ENCODE measurements around the gene NELL1. TPM values are rescaled to one million over a fixed set of nuclear protein-coding genes. Genes with fewer than 3 reads are reported as not detected.

Gene NELL1
- total RNA-seq, 1 experiment from 2014 or later: 0.22 TPM

GRCh38 chr11:21398195-21398594 is 728.8 kb downstream of the NELL1 start:
- Mint-ChIP-seq H3K27me3 (ENCODE audit: low read depth) (no peaks in the 10 kb centered on the region), H3K36me3 (ENCODE audit: insufficient read depth in 1 of 3, low read depth in 3 of 3) (no peaks in the 10 kb centered on the region), H3K27ac (no peak overlapping the region), H3K9me3 (no peaks in the 10 kb centered on the region), H3K4me3 (no peak overlapping the region), H3K4me1 (peaks cover 0 to 4% of the 10 kb centered on the region in 2 experiments; a peak in 1 of 4 replicates)
- no peak overlapping the region for H2BK20ac ChIP-seq (ENCODE audit: low read depth, low read length, poor library complexity, severe bottlenecking)
- H4K20me1 ChIP-seq (ENCODE audit: control insufficient read depth, insufficient read depth, insufficient read length): no peaks in the 10 kb centered on the region
- TF ChIP-seq CTCF (conservative IDR thresholded peaks at IDR 0.05): no peak
- no peak for DNase-seq
- no CpG with 5 or more reads among the region's 3 CpGs for WGBS (ENCODE audit: extremely low coverage, insufficient read length, low lambda C conversion rate)
- no peaks in the 10 kb centered on the region for H3K79me1 ChIP-seq (ENCODE audit: insufficient read depth, low read depth, low read length, poor library complexity, severe bottlenecking)
- no peak overlapping the region for H3K14ac ChIP-seq (ENCODE audit: insufficient read depth, low read length)
- no peak overlapping the region for H3K4ac ChIP-seq (ENCODE audit: low read depth, low read length)
- no peak overlapping the region for H2BK120ac ChIP-seq (ENCODE audit: low read depth, low read length, poor library complexity, severe bottlenecking)
- H2AK5ac ChIP-seq (ENCODE audit: insufficient read length, low read length): no peak overlapping the region
- no peak overlapping the region for H2AFZ ChIP-seq (ENCODE audit: low read length)
- H3K18ac ChIP-seq (ENCODE audit: insufficient read length, low read depth, low read length): no peak overlapping the region
- no peak overlapping the region for H2BK5ac ChIP-seq (ENCODE audit: insufficient read length, low read length)
- no peak overlapping the region for H2BK15ac ChIP-seq (ENCODE audit: low read depth, low read length)
- H3T11ph ChIP-seq (ENCODE audit: low read length): no peak overlapping the region
- no peak overlapping the region for H4K8ac ChIP-seq (replicated peaks; ENCODE audit: insufficient read length, low read depth, low read length)
- no peak overlapping the region for H3K27ac ChIP-seq (ENCODE audit: insufficient read length, low read depth, low read length)
- H3K9me3 ChIP-seq (ENCODE audit: control insufficient read depth, low read depth, low read length): no peaks in the 10 kb centered on the region
- no peaks in the 10 kb centered on the region for H3K79me2 ChIP-seq (ENCODE audit: insufficient read depth, low read length)
- H3K23me2 ChIP-seq (ENCODE audit: insufficient read length, low read depth, low read length, poor library complexity, severe bottlenecking): no peaks in the 10 kb centered on the region
- no peak overlapping the region for H4K5ac ChIP-seq (ENCODE audit: insufficient read length, low read depth, low read length)
- no peaks in the 10 kb centered on the region for H3K27me3 ChIP-seq (ENCODE audit: insufficient read depth, low read length)
- no peak overlapping the region for H3K56ac ChIP-seq (ENCODE audit: insufficient read length, low read depth, low read length)
- no peak overlapping the region for H3K9ac ChIP-seq (ENCODE audit: extremely low read depth, insufficient read length, low read length)
- no peak overlapping the region for H3K4me2 ChIP-seq (ENCODE audit: insufficient read depth, insufficient read length, low read length)
- H3K4me1 ChIP-seq (ENCODE audit: insufficient read depth, low read length): no peaks in the 10 kb centered on the region
- H3K23ac ChIP-seq (ENCODE audit: insufficient read length, low read depth, low read length): no peak overlapping the region
- no peak overlapping the region for H4K91ac ChIP-seq (ENCODE audit: insufficient read length, low read depth, low read length)
- no peak overlapping the region for H2BK12ac ChIP-seq (ENCODE audit: insufficient read length, low read depth, low read length)

Data from H9 (cell line).